ENCODE data around the gene GATM. TPM values are rescaled to one million over a fixed set of nuclear protein-coding genes. Genes with fewer than 3 reads are reported as not detected.
"Not testable (repeated sequence)": the region's sequence is repeated elsewhere in the genome, so short reads cannot be mapped to it uniquely, and the experiment has no call there.

GATM gene
- total RNA-seq, 1 donor from 2014 or later, result 7.3 TPM

- Mint-ChIP-seq H3K4me3 (no peak overlapping the region), H3K9me3 (no peaks in the 10 kb centered on the region), H3K4me1 (no peaks in the 10 kb centered on the region), H3K36me3 (no peaks in the 10 kb centered on the region), H3K27ac (no peak overlapping the region), H3K27me3 (ENCODE audit: low read depth) (peaks cover 8% of the 10 kb centered on the region)
- no peak for TF ChIP-seq CTCF (IDR thresholded peaks at IDR 0.05; ENCODE audit: unreplicated experiment)
- DNase-seq (ENCODE audit: low spot score in 2 of 2, unreplicated experiment in 2 of 2), result no peak
Observed at GRCh38 chr15:45326280-45326679, 52.1 kb downstream of the GATM start.

GRCh38 chr15:45320581-45321205 lies 57.7 kb downstream of the GATM start:
- TF ChIP-seq CTCF (IDR thresholded peaks at IDR 0.05; ENCODE audit: unreplicated experiment), result no peak
- Mint-ChIP-seq H3K27me3 (ENCODE audit: low read depth) (peaks cover 9% of the 10 kb centered on the region), H3K4me3 (no peak overlapping the region), H3K9me3 (peaks cover 7% of the 10 kb centered on the region), H3K27ac (no peak overlapping the region), H3K4me1 (no peaks in the 10 kb centered on the region), H3K36me3 (no peaks in the 10 kb centered on the region)
- no peak for DNase-seq (ENCODE audit: low spot score in 2 of 2, unreplicated experiment in 2 of 2)

GRCh38 chr15:45319472-45320214 lies 58.7 kb downstream of the GATM start:
- Mint-ChIP-seq H3K27me3 (ENCODE audit: low read depth) (peaks cover 10% of the 10 kb centered on the region), H3K4me3 (no peak overlapping the region), H3K27ac (no peak overlapping the region), H3K36me3 (no peaks in the 10 kb centered on the region), H3K9me3 (peaks cover 7% of the 10 kb centered on the region), H3K4me1 (no peaks in the 10 kb centered on the region)
- no peak for DNase-seq (ENCODE audit: low spot score in 2 of 2, unreplicated experiment in 2 of 2)
- TF ChIP-seq CTCF (IDR thresholded peaks at IDR 0.05; ENCODE audit: unreplicated experiment), result no peak

- Mint-ChIP-seq H3K27ac (no peak overlapping the region), H3K4me1 (peaks cover 5% of the 10 kb centered on the region), H3K27me3 (ENCODE audit: low read depth) (peaks cover 6% of the 10 kb centered on the region), H3K9me3 (no peaks in the 10 kb centered on the region), H3K36me3 (no peaks in the 10 kb centered on the region), H3K4me3 (no peak overlapping the region)
- no peak for TF ChIP-seq CTCF (IDR thresholded peaks at IDR 0.05; ENCODE audit: unreplicated experiment)
- DNase-seq (ENCODE audit: low spot score in 2 of 2, unreplicated experiment in 2 of 2), result no peak
Observed at GRCh38 chr15:45314960-45315359, 63.4 kb downstream of the GATM start.

GRCh38 chr15:45314117-45314516 lies 64.2 kb downstream of the GATM start:
- H3K27ac Mint-ChIP-seq; H3K4me1 Mint-ChIP-seq; DNase-seq (ENCODE audit: low spot score in 2 of 2, unreplicated experiment in 2 of 2); H3K27me3 Mint-ChIP-seq (ENCODE audit: low read depth); H3K9me3 Mint-ChIP-seq; H3K36me3 Mint-ChIP-seq; H3K4me3 Mint-ChIP-seq: not testable (repeated sequence)

Other genes starting within 250 kb of the GATM start
- gene DUOXA1, start 248.7 kb downstream of the GATM start, total RNA-seq, result 5.8 to 7.5 TPM (median 6.6 TPM) in 3 replicates
- 6.8 to 7.9 TPM (median 7.2 TPM) in 3 replicates for gene DUOX1, start 248.6 kb downstream of the GATM start, total RNA-seq
- gene SHF, start 190.6 kb downstream of the GATM start, total RNA-seq, result 31.1 to 34.6 TPM (median 31.8 TPM) in 3 replicates
- not detected in 3 replicates for gene SLC28A2, start 126.3 kb downstream of the GATM start, total RNA-seq
- gene SLC30A4, start 144.2 kb upstream of the GATM start, total RNA-seq, result 14.9 to 15.4 TPM (median 15.0 TPM) in 3 replicates
- gene BLOC1S6, start 208.8 kb upstream of the GATM start, total RNA-seq, result 41.7 to 44.3 TPM (median 43.6 TPM) in 3 replicates

Data from mesothelial cell of epicardium (in vitro differentiated cells).